Tibial nerve (tissue), 3 donors: ENCODE data around the gene SLC2A4RG.

Experiments used
- POLR2A ChIP-seq, 2 donors: fragments of 450-650 bp; IDR thresholded peaks; one replicate each; pipeline ENCODE4 v1.6.1; 2017; ENCODE audit warnings: antibody characterized with exemption in 2 of 2, mild to moderate bottlenecking in 2 of 2, moderate library complexity in 2 of 2
- TF ChIP-seq, protein P1 (sequence below), 5 experiments: fragments of 200-600 bp in 3 of 5; fragments of 450-650 bp in 2 of 5; sonication (generic) in 3 of 5; IDR thresholded peaks; one replicate each; pipeline ENCODE4 v1.5.1; 2016 to 2019; ENCODE audit warnings: antibody characterized with exemption in 5 of 5, mild to moderate bottlenecking in 3 of 5, moderate library complexity in 2 of 5

DNA sequence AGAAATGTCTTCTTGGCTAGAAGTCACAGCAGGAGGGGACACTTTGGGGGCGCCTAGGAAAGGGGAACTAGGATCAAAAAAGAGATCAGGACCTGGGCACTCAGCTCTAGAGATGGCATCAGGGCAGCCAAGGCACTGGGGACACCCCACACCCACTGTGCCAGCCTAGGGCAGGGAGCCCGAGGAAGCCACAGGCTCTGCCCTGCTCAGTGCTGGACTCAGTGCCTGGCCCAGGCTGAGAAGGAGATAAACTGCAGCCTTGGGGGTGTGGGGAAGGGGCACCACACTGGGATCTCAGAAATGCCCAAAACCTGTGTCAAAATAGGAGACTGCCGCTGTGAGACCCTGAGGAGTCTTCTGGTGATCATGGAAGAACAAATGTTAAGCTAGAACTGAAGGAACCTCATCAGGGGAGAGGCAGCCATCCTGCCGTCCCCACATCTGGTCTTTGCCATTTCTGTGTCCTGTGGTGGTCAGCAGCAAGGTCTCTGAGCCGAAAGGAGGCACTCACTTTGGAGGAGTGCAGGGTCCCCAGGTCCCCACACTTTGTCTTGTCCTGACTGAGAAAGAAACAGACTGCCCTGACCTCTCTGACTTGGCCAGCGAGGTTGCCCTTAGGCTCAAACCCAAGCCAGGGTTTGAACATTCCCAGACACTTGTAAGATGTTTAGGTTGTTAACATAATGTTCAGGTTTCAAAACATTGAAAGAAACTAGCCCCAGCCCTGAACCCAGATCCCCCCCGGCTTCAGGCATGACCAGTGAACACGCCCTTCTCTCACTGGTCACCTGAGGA lies 34.1 kb upstream of the SLC2A4RG start:
- no peak for TF ChIP-seq POLR2A (IDR thresholded peaks at IDR 0.05)
- TF ChIP-seq, protein P1, sequence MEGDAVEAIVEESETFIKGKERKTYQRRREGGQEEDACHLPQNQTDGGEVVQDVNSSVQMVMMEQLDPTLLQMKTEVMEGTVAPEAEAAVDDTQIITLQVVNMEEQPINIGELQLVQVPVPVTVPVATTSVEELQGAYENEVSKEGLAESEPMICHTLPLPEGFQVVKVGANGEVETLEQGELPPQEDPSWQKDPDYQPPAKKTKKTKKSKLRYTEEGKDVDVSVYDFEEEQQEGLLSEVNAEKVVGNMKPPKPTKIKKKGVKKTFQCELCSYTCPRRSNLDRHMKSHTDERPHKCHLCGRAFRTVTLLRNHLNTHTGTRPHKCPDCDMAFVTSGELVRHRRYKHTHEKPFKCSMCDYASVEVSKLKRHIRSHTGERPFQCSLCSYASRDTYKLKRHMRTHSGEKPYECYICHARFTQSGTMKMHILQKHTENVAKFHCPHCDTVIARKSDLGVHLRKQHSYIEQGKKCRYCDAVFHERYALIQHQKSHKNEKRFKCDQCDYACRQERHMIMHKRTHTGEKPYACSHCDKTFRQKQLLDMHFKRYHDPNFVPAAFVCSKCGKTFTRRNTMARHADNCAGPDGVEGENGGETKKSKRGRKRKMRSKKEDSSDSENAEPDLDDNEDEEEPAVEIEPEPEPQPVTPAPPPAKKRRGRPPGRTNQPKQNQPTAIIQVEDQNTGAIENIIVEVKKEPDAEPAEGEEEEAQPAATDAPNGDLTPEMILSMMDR (IDR thresholded peaks at IDR 0.05), result no peak
